GM21576 (cell line): ENCODE data around the gene ADIPOR1.
"Not testable (repeated sequence)": the region's sequence is repeated elsewhere in the genome, so short reads cannot be mapped to it uniquely, and the experiment has no call there.

Experiments
- ATAC-seq: cut with Tn5 transposase; IDR thresholded peaks from one replicate; pipeline ENCODE4 v1.9.1; 2021; ENCODE audit warnings: mild to moderate bottlenecking, moderate library complexity; ENCODE audit not compliant: unreplicated experiment

Gene ADIPOR1

GRCh38 chr1:202941372-202941771 lies 16.7 kb downstream of the ADIPOR1 start:
- ATAC-seq = no peak

- no peak for ATAC-seq
These were observed 17.6 kb downstream of the ADIPOR1 start for GRCh38 chr1:202940561-202940960.

GRCh38 chr1:202938287-202938925 lies 19.7 kb downstream of the ADIPOR1 start:
- no peak for ATAC-seq

GRCh38 chr1:202936409-202936808 lies 21.7 kb downstream of the ADIPOR1 start:
- not testable (repeated sequence) for ATAC-seq

GRCh38 chr1:202935844-202936243 lies 22.3 kb downstream of the ADIPOR1 start:
- ATAC-seq = no peak

- ATAC-seq = no peak
These were observed 23.4 kb downstream of the ADIPOR1 start for GRCh38 chr1:202934755-202935154.

GRCh38 chr1:202932476-202932875 lies 25.6 kb downstream of the ADIPOR1 start:
- ATAC-seq = no peak

GRCh38 chr1:202926581-202927491 lies 31.3 kb downstream of the ADIPOR1 start, which contains the start of gene KLHL12:
Gene KLHL12 (minus strand): TSS chr1:202927234. CDS start chr1:202925162, 2,072 bp downstream.
- peak; percentile 89 for ATAC-seq

GRCh38 chr1:202923533-202923932 lies 34.6 kb downstream of the ADIPOR1 start:
- ATAC-seq = no peak

- ATAC-seq = no peak
These were observed 38.5 kb downstream of the ADIPOR1 start for GRCh38 chr1:202919615-202920014.

- no peak for ATAC-seq
These were observed 43.0 kb downstream of the ADIPOR1 start for GRCh38 chr1:202915146-202915545.

- not testable (repeated sequence) for ATAC-seq
These were observed 45.6 kb downstream of the ADIPOR1 start for GRCh38 chr1:202912476-202912875.

GRCh38 chr1:202909494-202909893 lies 48.6 kb downstream of the ADIPOR1 start:
- no peak for ATAC-seq

GRCh38 chr1:202908998-202909397 lies 49.1 kb downstream of the ADIPOR1 start:
- ATAC-seq = no peak

GRCh38 chr1:202905331-202905730 lies 52.8 kb downstream of the ADIPOR1 start:
- ATAC-seq = no peak

GRCh38 chr1:202903808-202904207 lies 54.3 kb downstream of the ADIPOR1 start:
- ATAC-seq = not testable (repeated sequence)

GRCh38 chr1:202901555-202901954 lies 56.6 kb downstream of the ADIPOR1 start:
- no peak for ATAC-seq

- ATAC-seq = no peak
These were observed 65.6 kb downstream of the ADIPOR1 start for GRCh38 chr1:202892501-202892900.
